Measurements from ENCODE around the gene GRN. TPM values are rescaled to one million over a fixed set of nuclear protein-coding genes. Genes with fewer than 3 reads are reported as not detected.

Gene GRN
- total and polyA plus RNA-seq, 2 of the 13 experiments (the other 11 are each of a cell fraction or from before 2014, with no cell fraction given) = 86.6 to 143 TPM

DNA sequence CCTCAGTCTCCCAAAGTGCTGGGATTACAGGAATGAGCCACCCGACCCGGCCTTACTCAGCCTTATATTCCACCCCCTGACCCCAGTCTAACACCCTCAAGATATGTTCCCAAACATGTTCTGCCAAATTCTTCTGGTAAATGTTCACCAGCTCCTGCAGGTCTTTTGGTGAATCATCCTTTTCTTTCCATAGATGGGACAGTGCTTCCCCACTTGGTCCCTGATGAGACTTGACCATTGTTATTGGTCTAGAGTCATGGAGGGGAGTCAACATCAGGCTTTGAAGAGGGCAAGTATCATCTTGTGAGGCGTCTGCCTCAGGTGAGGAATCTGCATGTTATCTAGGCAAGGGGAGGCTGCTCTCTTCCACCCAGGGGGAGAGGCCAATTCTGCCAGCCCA is 47.1 kb upstream of the GRN start:
- ChIA-PET POLR2A (interaction anchor here (1.0 kb wide), 1 partner anchor 18 kb away, joined by 4 read pairs; no protein-coding TSS in a partner anchor), CTCF (ENCODE audit: low intra/inter-chr PET ratio, low total read pairs) (no interaction called here)
- ATAC-seq (no peak), DNase-seq (ENCODE audit: low spot score) (no peak), FAIRE-seq (no peak)
- no peaks in the 10 kb centered on the region for H3K79me2 ChIP-seq (ENCODE audit: insufficient read depth, low read length)
- no peaks in the 10 kb centered on the region for H3K9me3 ChIP-seq (ENCODE audit: low read length)
- intact Hi-C loops (cut with micrococcal nuclease; ENCODE audit: unreplicated experiment) = no loop called here
- H3K4me3 ChIP-seq (replicated peaks in 1 of 3; ENCODE audit: insufficient read depth in 1 of 3, low read depth in 2 of 3, low read length in 3 of 3) = no peak overlapping the region
- H3K4me1 ChIP-seq (ENCODE audit: insufficient read depth, low read length) = no peaks in the 10 kb centered on the region
- H3K9ac ChIP-seq (ENCODE audit: insufficient read depth, low read depth, low read length) = no peak overlapping the region
- no TSS peak for BruUV-seq (replicated peaks)
- in situ Hi-C loops (cut with HindIII; ENCODE audit: extremely low pct_ligation_motif_present, low pct_unique_long_range_greater_than_20kb) = no loop called here
- no peak overlapping the region for H2AFZ ChIP-seq (ENCODE audit: low read length)
- WGBS (ENCODE audit: low lambda C conversion rate) = 3% methylated on average over 3 of the region's 3 CpGs
- no peak overlapping the region for H3K4me2 ChIP-seq (ENCODE audit: low read depth, low read length)
- no peaks in the 10 kb centered on the region for H3K36me3 ChIP-seq (replicated peaks in 1 of 2; ENCODE audit: control insufficient read depth in 1 of 2, insufficient read depth in 2 of 2, low read length in 2 of 2)
- no peak overlapping the region for H3K27ac ChIP-seq (ENCODE audit: extremely low read length, insufficient read depth, low read length)
- peaks cover 0 to 27% of the 10 kb centered on the region in 2 experiments; a peak in 3 of 5 replicates for H3K27me3 ChIP-seq (ENCODE audit: control insufficient read depth in 1 of 2, insufficient read depth in 2 of 2, low read length in 2 of 2)
- H4K20me1 ChIP-seq (ENCODE audit: insufficient read depth, low read length) = no peaks in the 10 kb centered on the region
- no peak for TF ChIP-seq ZBTB20 (CRISPR knock-in tag; IDR thresholded peaks at IDR 0.05; ENCODE audit: borderline replicate concordance, low read depth)
- no peak for TF ChIP-seq NFYB (CRISPR knock-in tag; IDR thresholded peaks at IDR 0.05)
- no peak for TF ChIP-seq RNF219 (CRISPR knock-in tag; IDR thresholded peaks at IDR 0.05)
- no peak for TF ChIP-seq SRF (IDR thresholded peaks at IDR 0.05; ENCODE audit: low read depth, low read length)
- no peak for TF ChIP-seq ZNF160 (CRISPR knock-in tag; IDR thresholded peaks at IDR 0.05)
- TF ChIP-seq, protein P1, sequence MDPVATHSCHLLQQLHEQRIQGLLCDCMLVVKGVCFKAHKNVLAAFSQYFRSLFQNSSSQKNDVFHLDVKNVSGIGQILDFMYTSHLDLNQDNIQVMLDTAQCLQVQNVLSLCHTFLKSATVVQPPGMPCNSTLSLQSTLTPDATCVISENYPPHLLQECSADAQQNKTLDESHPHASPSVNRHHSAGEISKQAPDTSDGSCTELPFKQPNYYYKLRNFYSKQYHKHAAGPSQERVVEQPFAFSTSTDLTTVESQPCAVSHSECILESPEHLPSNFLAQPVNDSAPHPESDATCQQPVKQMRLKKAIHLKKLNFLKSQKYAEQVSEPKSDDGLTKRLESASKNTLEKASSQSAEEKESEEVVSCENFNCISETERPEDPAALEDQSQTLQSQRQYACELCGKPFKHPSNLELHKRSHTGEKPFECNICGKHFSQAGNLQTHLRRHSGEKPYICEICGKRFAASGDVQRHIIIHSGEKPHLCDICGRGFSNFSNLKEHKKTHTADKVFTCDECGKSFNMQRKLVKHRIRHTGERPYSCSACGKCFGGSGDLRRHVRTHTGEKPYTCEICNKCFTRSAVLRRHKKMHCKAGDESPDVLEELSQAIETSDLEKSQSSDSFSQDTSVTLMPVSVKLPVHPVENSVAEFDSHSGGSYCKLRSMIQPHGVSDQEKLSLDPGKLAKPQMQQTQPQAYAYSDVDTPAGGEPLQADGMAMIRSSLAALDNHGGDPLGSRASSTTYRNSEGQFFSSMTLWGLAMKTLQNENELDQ (CRISPR knock-in tag; IDR thresholded peaks at IDR 0.05; ENCODE audit: borderline replicate concordance) = no peak
- TF ChIP-seq, protein P2, sequence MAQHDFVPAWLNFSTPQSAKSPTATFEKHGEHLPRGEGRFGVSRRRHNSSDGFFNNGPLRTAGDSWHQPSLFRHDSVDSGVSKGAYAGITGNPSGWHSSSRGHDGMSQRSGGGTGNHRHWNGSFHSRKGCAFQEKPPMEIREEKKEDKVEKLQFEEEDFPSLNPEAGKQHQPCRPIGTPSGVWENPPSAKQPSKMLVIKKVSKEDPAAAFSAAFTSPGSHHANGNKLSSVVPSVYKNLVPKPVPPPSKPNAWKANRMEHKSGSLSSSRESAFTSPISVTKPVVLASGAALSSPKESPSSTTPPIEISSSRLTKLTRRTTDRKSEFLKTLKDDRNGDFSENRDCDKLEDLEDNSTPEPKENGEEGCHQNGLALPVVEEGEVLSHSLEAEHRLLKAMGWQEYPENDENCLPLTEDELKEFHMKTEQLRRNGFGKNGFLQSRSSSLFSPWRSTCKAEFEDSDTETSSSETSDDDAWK (CRISPR knock-in tag; IDR thresholded peaks at IDR 0.05) = no peak
- TF ChIP-seq SATB2 (CRISPR knock-in tag; IDR thresholded peaks at IDR 0.05) = no peak
- TF ChIP-seq, protein P3, sequence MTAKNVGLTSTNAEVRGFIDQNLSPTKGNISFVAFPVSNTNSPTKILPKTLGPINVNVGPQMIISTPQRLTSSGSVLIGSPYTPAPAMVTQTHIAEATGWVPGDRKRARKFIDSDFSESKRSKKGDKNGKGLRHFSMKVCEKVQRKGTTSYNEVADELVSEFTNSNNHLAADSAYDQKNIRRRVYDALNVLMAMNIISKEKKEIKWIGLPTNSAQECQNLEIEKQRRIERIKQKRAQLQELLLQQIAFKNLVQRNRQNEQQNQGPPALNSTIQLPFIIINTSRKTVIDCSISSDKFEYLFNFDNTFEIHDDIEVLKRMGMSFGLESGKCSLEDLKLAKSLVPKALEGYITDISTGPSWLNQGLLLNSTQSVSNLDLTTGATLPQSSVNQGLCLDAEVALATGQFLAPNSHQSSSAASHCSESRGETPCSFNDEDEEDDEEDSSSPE (CRISPR knock-in tag; IDR thresholded peaks at IDR 0.05) = no peak
- TF ChIP-seq, protein P4, sequence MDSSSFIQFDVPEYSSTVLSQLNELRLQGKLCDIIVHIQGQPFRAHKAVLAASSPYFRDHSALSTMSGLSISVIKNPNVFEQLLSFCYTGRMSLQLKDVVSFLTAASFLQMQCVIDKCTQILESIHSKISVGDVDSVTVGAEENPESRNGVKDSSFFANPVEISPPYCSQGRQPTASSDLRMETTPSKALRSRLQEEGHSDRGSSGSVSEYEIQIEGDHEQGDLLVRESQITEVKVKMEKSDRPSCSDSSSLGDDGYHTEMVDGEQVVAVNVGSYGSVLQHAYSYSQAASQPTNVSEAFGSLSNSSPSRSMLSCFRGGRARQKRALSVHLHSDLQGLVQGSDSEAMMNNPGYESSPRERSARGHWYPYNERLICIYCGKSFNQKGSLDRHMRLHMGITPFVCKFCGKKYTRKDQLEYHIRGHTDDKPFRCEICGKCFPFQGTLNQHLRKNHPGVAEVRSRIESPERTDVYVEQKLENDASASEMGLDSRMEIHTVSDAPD (CRISPR knock-in tag; IDR thresholded peaks at IDR 0.05) = no peak
- no peak for TF ChIP-seq DMTF1 (CRISPR knock-in tag; IDR thresholded peaks at IDR 0.05)
- TF ChIP-seq ZNF331 (CRISPR knock-in tag; IDR thresholded peaks at IDR 0.05) = no peak
